ENCODE results near the gene HOXA3.

Gene HOXA3

DNA sequence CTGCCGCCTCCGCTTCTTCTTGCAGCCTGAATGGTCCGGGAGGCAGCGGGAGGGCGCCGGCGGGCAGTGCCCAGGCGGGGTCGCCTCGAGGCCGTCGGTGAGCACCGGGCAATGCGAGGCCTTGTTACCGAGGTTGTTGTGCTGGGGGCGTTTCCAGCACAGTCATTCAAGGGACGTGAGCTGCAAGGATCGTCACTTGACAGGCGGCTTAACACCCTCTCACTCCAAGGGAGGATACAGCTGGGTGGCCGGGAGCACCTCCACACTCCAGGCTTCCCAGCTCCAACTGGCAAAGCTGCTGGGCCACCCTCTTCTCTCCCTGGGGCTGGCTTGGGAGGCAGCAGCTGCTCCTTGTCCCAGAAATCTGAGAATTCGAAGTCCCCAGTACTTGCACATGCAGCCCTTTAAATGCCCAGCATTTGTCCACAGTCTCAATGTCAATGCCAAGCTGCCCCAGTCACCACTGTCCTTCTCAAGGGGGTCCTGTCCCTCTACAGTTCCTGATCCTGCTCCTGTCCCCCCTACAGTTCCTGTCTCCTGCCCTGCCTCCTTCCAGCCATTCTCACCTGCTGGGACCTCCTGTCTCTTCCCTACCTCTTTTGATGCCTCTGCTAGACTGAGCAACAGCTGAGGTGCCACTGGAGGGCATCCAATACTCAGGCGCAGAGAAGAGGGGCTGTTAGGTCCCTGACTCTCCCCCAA is 37.1 kb upstream of the HOXA3 start:
- DNase-seq (ENCODE audit: low read depth in 2 of 2) = no peak

- DNase-seq (ENCODE audit: low read depth in 2 of 2) = no peak
These were observed 36.3 kb upstream of the HOXA3 start for GRCh38 chr7:27188386-27189294.

- DNase-seq (ENCODE audit: low read depth in 2 of 2) = no peak
These were observed 35.3 kb upstream of the HOXA3 start for GRCh38 chr7:27187475-27188385.

- DNase-seq (ENCODE audit: low read depth in 2 of 2) = no peak
These were observed 34.5 kb upstream of the HOXA3 start for GRCh38 chr7:27186668-27187474.

DNA sequence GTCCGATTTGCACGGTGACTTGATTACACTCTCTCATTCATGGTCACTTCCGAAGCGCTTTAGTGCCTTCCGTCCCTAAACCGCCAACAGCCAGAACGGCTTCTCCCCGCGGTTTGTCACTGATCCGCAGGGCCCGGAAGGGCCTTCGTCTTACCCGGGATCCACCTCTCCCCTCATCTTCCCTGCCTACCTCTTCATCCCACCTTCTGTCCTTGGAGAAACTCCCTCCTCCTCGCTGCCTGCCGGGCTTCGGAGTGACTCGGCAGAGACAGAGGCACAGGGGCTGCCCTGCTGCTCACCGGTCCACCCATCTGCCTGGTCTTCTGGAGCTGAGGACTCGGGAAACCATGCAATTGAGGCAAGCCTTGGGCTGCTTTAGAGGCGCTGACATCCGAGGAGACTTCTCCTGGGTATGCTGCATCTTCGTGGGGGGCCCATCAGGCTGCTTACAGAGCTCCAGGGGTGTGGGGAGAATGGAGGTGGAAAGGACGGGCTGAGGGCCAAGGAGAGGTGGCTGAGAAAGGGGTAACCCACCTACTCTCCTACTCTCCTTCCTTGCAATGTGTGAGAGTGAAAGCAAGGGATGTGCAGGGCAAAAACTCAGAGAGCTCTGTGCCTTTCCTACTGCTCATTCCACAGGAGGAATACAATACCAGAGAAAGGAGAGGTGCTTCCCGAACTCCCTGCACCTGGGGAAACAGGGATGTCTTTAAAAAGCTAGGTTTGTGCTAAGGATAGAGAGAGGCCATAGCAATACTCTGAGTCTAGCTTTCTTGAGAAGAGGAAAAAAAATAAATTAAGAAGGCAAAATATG is 33.7 kb upstream of the HOXA3 start:
- DNase-seq (ENCODE audit: low read depth in 2 of 2) = no peak

GRCh38 chr7:27185013-27185853 is 32.9 kb upstream of the HOXA3 start, which contains the start of gene HOXA11:
HOXA11 (minus strand) TSS chr7:27185232; CDS start chr7:27185144, 88 bp downstream.
- no peak for DNase-seq (ENCODE audit: low read depth in 2 of 2)

- DNase-seq (ENCODE audit: low read depth in 2 of 2) = no peak
These were observed 32.1 kb upstream of the HOXA3 start for GRCh38 chr7:27184337-27185012.

- no peak for DNase-seq (ENCODE audit: low read depth in 2 of 2)
These were observed 31.4 kb upstream of the HOXA3 start for GRCh38 chr7:27183682-27184336.

- no peak for DNase-seq (ENCODE audit: low read depth in 2 of 2)
These were observed 30.7 kb upstream of the HOXA3 start for GRCh38 chr7:27182861-27183681.

DNA sequence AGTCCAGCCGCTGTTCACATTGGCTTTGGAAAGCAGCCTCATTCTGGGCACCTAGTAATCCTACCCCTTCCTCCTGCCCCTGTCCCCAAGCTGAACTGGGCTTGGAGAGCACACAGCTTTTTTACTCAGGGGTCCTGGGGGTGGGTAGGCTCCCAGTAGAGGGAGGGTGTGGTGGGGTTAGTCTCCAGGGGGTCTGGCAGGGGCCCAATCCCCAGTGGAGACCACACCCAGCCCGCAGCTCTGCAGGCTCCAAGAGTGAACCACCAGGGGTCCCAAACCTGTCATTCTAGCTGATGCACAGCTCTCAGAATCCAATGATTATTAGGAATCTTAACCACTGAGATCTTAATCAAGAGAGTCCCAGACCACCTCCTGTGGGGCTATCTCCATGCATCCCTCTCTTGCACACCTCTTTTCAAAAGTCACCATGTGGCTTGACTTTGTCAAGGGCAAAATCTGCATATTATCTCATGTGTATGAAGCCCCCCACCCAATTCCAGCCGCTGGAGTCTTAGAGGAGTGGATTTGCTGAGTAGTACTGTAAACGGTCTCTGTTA is 30.0 kb upstream of the HOXA3 start:
- DNase-seq (ENCODE audit: low read depth in 2 of 2) = no peak

GRCh38 chr7:27181795-27182275 is 29.5 kb upstream of the HOXA3 start:
- DNase-seq (ENCODE audit: low read depth in 2 of 2) = no peak

DNA sequence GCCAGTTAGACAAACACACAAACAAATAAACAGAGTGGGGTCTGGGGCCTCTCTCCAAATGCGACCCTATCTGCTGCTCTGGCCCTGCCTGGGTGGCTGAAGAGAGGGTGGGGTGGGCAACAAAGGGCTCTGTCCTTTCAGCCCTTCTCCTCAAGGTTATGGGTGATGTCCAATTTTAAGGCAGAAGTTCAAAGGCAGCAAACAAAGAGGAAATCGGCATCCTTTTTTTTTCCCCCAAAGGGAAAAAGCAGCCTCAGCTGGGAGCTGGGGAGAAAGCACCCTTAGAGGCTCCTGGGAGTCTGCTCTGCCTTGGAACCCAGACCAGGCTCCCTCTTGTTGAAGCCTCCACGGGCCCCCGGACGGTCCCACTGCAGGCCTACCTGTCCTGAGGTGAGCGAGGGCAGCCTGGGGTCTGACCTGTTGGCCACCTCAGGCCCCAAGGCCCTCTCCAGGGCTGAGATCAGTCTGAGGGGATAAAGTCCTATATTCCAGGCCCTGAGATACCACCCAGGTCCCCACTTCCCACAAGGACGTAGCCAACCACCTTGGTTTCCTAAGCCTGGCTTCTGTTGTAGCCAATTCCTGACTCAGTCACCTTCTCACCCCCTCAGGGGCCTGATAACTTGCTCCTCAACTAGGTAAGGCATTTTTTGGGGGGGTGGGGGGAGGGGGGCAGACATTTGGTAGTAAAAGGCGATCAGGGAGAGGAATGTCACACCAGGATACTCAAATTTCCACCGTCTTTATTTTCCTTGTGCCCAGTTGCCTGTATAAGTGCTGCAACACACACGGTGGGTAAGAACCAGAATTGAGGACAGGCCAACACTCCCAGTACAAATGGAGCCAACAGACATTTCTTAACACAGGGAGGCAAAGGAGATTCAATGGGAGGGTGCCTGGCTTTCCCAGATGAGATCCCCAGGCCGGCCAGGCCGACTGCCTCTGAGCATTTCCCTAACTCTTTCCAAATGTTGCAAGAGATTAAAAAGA is 28.3 kb upstream of the HOXA3 start:
- DNase-seq (ENCODE audit: low read depth in 2 of 2) = no peak

GRCh38 chr7:27179503-27180430 is 27.4 kb upstream of the HOXA3 start:
- DNase-seq (ENCODE audit: low read depth in 2 of 2) = peak in 1 of 2 donors; percentile 58

GRCh38 chr7:27179030-27179429 is 26.6 kb upstream of the HOXA3 start:
- DNase-seq (ENCODE audit: low read depth in 2 of 2) = no peak
